GM21529 (cell line): ENCODE results near the gene ANO9.
A peak's percentile ranks its signal among the peaks of the same experiment; 100 is the strongest.
"Not testable (repeated sequence)": the region's sequence is repeated elsewhere in the genome, so short reads cannot be mapped to it uniquely, and the experiment has no call there.

Experiments
- ATAC-seq: cut with Tn5 transposase; IDR thresholded peaks from one replicate; pipeline ENCODE4 v1.9.1; 2021; ENCODE audit not compliant: unreplicated experiment

Gene ANO9

DNA sequence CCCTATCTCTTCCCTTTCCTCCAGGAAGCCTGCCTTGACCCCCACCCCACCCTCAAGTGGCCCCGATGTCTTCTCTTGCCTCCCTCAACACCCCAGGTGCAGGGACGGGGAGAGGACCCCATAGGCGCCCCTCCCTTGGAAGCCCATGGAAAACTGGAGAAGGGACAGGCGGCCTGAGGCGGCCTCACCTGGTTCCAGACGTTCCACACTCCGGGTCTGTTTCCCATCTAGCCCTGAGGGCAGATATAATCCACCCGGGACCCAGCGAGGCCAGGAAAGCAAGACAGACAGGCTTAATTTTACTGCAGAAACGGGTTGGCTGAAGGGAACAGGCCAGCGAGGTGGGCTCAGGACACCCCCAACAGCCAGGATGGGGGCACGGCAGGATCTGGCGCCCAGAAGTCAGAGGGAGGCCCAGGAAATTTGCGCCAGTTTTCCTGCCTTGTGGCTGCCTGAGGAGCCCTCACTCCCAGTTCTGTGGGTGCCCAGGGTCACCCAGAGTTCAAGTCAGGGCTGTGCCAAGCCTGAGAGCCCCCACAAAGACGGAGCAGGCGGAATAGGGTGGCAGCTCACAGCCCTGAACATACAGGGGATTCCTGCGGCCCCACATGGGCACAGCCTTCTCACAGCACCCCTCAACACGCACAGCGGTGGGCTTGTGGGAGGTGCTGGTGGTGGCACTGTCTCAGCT lies 24.0 kb downstream of the ANO9 start:
- no peak for ATAC-seq

DNA sequence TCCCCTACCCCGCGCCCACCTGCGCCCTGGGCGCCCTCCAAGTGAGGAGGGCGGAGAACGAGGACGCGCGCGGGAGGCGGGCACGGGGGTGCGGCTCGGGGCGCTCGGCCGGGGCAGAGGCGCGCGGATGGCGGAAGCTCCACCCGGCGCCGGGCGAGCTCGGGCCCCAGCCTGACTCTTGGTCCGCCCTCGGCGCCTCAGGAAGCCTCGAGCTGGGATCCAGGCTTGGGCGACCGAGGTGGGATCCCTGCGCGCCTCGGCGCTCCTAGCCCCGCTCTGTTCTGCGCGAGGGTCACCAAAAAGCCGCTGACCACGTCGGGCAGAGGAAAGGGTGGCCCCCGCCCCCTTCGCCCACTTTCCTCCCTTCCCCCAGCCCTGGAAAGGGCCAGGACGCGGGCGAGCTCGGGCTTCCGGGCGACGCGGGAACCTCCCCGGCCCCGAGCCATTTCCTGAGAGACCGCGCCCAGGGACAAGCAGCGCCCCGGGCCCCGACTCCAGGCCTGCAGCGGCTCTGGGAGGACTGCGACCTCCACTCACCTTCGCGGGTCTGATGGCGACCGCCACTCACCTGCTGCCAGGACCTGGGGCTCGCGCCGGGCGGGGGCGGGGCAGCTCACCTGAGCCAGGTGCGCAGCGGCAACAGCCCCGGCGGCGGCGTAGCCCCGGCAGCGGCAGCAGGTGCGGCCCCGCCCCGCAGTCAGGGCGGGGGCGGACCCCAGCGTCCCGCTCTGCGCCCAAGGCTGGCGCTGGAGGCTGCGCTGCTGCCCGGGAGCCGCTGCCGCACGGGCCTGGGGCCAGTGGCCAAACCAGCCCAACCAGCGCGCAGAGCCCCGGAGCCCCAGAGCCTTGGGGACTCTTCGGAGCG lies 24.8 kb downstream of the ANO9 start:
- no peak for ATAC-seq

DNA sequence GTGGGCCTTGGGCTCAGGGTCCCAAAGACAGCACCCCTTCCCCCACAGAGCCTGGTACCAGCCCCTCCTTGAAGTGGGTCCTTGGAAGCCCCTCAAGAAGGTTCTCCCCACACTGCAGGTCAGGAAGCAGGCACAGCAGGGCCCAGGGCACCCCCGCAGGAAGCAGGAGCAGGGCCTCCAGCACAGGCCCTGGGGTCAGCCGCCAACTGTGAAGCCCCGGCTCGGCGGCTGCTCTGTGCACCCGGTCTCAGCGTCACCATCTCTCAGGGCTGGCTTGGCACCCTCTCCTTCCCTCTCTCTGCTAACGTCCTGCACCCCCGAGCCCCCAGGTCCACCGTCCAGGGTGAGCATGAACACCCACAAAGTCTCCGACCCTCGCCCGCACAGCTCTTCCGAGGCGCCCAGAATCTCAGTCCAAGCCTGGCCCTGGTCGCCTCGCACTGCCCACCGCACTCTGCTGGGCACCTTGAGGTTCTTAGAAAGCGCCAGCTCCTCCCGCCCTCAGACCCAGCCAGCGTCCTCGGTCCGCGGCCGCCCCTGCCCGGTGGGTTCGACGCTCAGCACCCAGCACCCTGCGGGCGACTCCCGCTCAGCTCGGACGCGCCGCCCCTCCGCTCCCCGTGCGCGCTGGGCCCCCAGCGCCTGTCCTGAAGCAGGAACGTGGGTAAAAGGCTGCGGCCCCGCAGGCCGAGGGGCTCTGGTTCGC lies 25.6 kb downstream of the ANO9 start:
- no peak for ATAC-seq

DNA sequence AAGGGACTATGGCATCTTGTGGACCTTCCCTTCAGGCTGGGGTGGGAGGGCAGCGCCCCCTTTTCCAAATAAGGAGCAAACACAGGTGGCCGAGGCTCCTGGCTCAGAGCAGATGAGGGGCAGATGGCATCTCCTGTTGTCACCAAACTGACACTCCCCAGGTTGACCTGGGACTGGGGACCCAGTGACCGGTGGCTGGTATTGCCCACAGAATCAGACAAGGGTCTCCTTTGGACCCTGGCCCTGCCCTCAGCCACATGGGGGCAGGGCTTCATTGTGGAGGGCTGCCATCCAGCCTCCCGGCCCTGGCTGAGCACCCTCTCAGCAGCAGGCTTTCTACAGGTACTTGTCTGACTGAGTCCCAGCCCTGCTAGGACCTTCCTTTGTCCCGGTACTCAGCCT lies 26.2 kb downstream of the ANO9 start:
- no peak for ATAC-seq

DNA sequence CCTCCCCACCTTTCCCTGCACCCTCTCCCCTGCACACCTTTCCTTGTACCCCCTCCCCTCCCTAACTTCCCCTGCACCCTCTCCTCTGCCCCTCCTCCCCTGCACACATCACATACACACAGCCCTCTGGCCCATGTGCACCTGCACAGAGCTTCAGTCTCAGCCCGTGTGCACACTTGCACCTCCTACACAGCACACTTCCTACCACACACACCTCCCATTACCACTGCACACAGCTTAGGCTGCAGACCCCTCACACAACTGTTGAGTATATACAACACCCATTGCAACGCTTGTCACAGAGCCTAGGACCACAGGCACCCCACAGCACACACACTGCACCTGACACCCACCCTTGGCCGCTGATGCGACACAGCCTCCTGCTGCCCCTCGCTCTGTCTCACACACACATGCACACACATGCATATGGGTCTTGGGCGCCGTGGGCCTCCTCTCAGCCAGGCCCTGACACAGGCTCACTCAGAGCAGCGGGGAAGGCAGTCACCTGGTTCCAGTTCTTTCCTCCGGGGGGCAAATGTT lies 27.4 kb downstream of the ANO9 start:
- no peak for ATAC-seq

DNA sequence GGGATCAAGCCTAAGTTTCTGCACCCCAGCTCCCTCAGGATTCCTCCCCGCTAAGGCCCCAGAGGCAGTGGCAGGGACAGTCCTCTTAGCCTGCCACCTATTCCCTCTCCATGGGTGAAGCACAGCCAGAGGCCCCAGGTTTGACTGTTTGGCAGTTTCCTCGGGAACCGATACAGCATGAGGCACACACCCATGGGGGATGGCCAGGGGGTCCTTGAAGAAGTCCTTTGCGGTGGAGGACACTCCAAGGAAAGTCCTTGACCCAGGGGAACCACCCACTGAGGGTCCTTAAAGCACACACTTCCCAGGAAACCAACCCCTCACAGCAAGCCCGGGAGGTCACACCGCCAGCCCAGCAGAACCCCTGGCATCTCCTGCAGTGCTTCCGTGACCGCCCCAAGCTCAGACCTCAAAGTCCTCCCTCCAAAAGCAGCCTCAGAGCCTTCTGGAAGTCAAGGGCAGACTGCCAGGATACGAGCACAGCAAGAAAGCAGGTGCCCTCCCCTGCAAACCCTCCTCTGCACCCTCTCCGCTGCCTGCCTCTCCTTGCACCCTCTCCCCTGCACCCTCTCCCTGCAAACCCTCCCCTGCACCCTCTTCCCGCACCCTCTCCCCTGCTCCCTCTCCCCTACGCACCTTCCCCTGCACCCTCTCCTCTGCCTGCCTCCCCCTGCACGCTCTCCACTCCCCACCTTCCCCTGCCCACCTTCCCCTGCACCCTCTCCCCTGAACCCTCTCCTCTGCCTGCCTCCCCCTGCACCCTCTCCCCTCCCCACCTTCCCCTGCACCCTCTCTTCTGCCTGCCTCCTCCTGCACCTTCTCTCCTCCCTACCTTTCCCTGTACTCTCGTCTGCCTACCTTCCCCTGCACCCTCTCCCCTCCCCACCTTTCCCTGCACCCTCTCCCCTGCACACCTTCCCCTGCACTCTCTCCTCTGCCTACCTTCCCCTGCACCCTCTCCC lies 28.4 kb downstream of the ANO9 start:
- no peak for ATAC-seq

DNA sequence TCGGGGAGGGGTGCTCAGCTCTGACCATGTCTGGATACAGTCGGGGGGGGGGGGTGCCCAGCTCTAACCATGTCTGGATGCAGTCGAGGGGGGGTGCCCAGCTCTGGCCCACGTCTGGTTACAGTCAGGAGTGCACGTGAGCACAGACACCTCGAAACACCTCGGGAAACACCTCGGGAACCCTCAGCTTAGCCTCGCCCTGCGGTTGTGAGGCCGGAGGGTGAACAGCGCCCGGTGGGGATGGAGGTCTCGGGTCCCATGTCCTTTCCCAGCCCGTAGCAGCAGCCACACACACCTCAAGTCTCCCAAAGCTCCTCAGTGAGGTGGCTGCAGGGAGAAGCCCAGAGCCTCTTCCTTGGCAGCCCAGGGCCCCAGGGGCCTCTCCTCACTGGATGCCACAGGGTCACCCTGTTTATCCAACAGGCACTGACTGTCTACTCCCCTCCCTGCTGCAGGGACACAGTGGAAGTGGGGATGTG lies 29.1 kb downstream of the ANO9 start:
- no peak for ATAC-seq

DNA sequence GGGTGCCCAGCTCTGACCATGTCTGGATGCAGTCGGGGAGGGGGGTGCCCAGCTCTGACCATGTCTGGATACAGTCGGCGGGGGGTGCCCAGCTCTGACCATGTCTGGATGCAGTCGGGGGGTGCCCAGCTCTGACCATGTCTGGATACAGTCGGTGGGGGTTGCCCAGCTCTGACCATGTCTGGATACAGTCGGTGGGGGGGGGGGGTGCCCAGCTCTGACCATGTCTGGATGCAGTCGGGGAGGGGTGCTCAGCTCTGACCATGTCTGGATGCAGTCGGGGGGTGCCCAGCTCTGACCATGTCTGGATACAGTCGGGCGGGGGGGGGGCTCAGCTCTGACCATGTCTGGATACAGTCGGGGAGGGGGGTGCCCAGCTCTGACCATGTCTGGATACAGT lies 30.3 kb downstream of the ANO9 start:
- not testable (repeated sequence) for ATAC-seq

DNA sequence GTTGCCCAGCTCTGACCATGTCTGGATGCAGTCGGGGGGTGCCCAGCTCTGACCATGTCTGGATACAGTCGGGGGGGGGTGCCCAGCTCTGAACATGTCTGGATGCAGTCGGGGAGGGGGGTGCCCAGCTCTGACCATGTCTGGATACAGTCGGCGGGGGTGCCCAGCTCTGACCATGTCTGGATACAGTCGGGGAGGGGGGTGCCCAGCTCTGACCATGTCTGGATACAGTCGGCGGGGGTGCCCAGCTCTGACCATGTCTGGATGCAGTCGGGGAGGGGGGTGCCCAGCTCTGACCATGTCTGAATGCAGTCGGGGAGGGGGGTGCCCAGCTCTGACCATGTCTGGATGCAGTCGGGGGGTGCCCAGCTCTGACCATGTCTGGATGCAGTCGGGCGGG lies 31.1 kb downstream of the ANO9 start:
- not testable (repeated sequence) for ATAC-seq

DNA sequence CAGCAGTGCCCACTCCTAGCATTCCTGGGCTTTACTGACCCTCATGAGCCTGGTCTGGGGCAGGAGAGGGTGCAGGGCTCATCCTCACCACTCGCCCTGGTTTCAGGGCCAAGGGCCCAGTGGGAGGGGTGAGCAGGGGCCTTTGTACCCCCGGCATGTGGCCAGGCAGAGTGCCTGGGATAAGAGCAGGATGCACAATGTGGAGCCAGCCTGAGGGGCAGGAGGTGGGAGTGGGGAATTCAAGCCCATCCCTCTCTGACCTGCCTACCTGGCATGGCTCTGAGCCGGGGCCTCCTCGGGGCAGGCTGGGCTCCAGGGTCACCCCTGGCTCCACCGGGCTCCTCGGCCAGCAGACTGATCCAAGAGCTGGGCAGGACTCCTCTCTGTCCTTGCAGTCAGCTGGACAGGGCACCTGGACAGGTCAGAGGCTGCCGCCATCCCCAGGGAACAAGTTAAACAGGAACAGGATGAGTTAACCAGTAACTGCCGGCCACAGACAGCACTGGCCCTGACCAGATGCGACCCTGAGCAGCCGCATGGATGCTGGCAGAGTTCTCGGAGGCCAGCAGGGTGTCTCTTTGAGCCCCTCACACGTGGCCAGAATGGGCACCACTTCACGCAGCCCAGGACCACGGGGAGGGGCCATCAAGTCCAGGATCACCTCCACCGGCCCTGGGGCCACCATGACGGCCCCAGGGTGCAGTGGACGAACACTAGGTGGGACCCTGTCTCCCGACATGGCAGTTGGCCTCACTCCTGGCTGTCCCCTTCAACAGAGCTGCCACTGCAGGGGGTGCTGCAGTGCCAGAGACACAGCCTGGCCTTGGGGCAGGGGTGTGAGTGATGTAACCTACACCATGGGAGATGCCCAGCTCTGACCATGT lies 32.0 kb downstream of the ANO9 start:
- ATAC-seq: no peak

DNA sequence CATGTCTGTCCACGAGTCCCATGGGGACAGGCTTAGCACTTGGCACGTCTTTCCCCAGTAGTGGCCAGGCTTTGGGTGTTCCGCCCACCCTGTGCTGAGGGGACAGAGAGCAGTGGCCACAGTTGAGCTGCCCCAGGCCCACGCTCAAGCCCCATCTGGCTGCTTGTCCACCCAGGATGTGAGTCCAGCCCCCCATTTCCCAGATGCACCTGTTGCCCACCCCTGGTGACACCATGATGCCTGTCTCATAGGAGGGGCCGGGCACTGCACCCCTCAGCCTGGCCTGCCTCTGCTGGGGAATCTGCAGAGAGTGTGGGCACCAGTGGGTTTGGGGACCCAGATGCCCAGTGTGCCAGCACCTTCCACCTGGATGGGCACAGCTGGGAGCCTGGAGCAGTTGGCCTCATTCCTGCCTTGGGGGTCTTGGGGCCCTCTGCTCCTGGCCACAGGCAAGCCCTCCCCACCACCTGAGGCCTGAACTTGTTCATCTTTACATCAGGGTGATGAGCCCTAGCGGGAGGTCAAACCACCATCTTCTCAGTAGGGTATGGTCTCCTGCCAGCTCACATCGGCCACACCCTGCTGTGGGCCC lies 32.7 kb downstream of the ANO9 start:
- no peak for ATAC-seq

DNA sequence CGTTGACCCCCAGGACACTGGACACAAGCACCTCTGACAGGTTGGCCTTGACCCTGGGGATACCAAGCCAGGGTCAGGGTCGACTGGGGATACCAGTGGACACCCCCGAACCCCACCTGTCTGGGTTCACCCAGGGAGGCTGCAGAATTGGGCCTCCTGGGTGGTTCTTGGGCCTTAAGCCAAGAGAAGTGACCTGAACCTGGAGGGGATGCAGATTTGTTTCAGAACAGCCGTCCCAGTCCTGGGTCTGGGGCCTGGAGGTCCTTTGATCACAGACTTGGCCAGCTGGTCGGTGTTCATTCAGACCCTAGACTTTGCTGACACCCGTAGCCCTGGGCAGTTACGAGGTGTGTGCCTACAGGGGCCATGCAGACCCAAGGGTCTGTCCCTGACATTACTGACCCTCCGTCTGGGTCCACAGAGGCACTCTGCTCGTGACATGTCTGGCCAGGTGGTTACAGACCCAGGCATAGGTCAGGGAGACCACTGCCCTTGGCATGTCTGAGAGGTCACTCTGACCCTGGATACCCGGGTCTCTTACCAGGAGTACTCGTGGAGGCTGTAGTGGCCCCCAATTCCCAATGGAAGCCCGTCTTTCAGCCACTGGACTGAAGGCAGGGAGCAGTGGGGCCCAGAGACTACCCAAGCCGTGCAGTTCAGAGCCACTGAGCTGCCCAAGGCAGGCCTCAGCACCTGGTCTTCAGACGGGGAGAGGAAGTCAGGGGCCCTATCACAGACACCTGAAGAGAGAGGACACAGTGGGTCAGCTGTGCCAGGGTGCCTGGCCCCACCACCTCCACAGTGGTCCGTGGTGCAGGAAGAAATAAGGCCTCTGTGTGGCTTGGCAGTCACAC lies 33.4 kb downstream of the ANO9 start:
- no peak for ATAC-seq

DNA sequence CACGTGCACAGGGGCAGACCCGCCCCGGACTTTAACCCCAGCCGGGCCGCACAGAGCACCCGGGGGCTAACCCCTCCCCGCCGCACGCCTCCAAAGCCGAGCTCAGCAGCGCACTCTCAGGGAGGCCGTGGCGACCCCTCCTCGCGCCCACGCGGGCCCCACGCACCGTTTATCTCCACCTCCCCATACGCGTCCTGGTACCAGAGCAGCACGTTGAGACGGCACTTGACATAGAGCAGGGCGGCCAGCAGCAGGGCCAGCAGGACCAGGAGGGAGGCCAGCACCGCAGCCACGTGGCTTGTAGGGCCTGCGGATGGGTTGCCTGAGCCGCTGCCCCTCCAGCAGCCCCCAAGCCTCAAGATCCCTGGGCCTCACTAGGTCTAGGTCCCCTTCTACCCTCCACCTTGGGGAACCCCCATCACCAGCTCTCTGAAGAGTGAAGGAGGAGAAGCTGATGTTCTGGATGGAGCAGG lies 34.1 kb downstream of the ANO9 start:
- no peak for ATAC-seq

DNA sequence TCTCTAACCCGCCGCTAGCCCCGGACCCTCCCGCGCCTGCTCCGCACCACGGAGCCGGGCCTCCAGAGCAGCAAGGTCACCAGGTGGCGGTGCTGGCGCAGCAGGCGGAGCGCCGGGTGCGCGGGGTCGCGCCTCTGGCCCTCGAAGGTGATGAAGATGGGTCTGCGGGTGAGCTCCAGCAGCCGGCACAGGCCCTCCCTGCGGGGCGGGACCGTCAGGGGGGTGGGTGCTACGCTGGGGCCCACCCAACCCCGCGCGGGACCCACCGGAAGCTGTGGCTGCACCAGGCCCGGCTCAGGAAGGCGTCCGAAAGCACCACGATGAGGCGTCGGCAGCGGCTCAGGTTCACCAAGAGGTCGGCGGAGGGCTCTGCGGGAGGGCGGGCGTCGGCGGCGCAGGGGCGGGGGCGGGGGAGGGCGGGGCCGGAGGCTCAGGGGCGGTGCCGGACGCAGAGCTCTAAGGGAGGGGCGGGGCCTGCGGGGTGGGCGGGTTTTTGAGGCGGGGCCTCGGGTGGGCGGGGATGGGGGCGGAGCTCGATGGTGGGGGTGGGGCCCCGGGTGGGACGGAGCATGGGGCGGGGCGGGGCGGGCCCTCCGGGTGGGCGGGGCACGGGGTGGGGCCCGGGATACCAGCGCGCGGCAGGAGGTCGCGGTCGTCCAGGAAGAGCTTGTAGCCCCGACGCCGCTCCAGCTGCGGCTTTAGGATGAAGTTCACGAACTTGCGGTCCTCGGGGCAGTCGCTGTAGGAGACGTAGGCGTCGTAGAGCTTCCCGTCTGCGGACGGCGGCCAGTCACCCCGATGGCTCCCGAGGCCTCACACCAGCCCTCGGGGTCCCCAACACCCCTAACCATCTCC lies 34.8 kb downstream of the ANO9 start:
- peak; percentile 71 for ATAC-seq

DNA sequence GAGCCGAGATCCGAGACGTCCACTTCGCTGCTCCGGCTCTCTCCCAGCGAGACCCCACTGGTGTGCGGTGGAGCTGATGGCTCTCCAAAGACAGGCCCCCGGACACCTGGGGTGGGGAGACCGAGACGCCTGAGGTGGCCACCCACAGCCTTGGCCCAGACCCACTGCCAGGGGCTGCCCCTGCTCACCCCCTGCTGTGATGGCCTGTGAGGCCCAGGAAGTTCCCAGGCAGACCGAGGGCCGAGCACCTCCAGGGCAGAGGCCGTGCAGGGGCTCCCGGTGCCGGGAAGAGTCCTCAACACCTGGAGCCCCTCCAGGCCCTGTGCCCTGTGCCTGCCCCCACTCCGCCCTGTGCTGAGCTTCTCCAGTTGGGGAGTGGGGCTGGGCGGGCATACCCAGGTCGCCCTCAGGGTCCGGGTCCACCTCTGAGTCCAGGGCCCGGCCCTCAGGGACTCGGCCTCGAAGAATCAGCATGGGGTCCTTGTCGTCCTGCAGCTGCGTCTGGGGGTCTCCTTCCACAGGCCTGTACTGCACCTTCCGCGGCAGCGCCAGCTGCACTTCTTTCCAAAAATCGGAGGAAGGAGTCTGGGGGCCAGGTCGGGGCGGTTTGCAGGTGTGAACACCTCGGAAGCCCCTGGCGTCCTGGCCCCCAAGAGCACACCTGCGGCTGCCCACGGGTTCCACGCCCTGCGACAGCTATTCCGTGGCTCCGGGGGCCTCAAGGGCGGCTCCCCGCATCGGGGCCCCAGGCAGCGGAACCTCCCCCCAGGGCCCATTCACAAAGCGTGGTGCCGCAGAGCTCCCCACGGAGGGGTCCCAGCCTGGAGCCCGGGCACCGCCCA lies 35.6 kb downstream of the ANO9 start:
- ATAC-seq: no peak

DNA sequence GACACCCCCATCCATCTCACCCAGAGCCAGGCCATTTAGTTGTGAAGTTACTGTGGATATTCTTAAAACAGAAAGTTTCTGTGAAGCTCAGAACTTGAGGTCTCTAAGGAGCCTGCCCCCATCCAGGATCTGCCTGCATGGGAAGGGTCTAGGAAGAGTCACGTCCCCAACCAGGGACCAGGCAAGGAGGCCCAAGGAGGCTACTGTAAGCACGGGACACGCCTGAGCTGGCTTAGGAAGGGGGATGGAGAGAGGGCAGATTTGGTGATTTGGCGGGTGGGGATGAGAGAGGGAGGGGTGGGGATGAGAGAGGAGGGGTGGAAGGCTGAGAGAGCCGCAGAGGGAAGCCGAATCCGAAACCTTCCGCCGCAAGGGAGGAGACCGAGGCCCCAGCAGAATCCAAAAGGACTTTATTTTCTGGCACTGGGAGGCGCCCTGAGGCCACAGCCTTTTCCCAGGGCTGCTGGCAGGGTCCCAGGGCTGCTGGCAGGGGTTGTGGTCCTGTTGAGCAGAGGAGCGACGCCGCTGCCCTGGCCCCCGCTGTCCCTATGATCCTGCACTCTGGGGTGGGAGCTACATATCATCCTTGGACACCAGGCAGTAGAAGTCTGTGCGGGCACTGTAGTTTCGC lies 36.4 kb downstream of the ANO9 start:
- no peak for ATAC-seq
